CD4-positive, alpha-beta T cell treated with Interleukin-12 subunit alpha and Interleukin-12 subunit beta, for 1 hour (primary cell): ENCODE data around the gene DNM1.
"Not testable (repeated sequence)": the region's sequence is repeated elsewhere in the genome, so short reads cannot be mapped to it uniquely, and the experiment has no call there.

ENCODE experiments used
- DNase-seq: peaks from one replicate; pipeline ENCODE4 v3.0.0-alpha.2; 2020

DNM1 gene

DNA sequence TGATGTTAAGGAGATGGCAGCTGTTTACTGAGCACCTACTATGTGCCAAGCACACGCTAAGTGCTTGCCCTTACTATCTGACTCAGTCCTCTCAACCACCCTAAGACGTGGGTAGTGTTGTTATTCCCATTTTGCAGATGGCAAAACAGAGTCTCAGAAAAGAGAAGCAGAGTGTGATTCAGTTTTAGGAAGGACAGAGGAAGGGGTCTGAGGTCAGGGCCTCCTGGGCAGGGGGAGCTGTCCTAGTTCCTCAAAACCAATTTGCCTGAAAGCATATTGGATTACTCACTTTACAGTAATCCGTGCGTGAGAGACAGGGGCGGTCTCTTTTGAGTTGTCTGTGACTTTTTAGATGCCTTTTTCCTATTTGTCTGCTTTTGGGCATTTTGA, 23.2 kb downstream of the DNM1 start:
- DNase-seq, result no peak

DNA sequence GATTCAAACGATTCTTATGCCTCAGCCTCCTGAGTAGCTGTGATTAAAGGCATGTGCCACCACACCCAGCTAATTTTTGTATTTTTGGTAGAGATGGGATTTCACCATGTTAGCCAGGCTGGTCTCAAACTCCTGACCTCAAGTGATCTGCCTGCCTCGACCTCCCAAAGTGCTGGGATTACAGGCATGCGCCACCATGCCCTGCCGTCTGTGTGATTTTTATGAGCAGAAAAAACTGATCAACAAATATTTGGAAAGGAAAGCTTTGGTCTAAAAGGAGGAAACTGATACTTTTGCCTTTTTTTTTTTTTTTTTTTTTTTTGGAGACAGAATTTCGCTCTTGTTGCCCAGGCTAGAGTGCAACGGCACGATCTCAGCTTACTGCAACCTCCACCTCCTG, 27.7 kb downstream of the DNM1 start:
- DNase-seq, result not testable (repeated sequence)

DNA sequence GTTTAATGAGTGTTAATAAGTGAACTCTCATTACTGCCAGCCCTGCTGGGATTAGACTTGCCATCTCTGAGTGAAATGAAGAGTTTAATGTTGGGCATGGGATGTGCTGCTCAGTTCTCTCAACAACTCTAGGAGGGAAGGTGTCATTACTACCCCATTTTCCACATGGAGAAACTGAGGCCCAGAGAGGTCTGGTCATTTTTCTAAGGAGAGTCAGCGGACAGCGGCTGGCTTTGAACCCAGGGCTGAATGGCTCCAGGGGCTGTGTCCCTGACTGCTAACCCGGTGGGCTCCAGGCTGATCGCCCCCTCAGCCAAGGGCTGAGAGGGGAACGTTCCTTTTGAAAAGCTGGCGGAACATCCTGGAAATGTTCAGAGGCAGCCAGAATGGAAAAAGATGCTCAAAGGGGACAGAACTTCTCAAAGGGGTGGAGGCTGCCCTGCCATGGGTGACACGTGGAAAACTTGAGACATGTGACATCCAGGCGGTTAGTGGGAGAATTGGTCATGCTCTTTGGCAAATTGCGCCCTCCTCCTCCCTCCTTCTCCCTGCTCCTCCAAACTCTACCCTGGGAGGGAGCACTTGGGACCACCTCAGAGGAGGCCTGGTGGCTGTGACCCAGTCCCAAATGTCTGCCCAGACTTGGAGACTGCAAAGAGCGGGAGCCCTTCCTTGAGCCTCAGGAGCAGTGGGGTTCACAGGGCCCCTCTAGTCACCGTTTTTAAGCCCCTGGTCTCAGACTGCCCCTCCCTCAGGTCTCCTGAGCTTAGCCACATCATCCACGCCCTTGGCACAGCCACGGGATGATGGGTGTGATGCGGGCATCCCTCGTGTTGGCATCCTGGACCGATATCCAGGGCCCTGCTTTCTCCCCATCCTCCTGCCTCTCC, 28.7 kb downstream of the DNM1 start:
- no peak for DNase-seq

DNA sequence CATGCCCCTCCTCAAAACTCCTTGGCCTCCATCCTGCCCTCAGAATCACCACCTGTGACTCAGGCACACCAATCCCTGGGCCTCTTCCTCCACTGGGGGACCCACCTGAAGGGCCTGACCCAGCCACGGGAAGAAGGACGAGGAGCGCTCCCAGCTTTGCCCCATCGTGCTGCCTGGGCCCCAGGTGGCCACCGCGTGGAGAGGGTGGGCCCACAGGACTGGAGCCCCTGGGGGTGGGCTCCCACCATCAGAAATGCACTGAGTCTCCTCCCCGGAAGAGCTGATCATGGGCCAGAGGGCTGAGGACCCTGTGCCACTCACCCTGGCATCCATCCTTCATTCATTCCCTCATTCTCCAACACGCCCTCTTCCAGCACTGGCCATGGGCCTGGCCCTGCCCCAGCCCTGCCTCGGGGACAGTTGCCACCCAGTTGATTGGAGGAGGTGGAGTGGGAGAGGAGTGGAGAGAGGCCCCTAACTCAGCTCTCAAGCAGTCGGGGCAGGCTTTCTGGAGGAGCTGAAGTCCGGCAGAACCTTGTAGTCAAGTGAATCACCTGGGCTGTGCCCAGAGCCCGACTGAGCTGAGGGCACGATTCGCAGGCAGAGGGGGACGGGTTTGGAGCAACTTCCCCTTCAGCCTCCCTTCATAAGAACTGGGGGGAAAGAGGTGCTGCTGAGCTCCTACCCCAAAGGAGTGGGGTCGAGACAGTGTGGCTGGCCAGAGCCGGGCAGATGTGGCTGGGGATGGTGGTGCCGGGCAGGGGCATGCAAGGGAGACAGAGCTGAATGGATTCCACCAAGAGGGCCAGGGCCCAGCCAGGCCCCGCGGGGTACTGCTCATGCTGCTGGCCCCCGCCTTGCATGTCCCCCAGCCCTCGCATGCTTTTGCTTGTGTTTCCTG, 29.6 kb downstream of the DNM1 start:
- DNase-seq, result no peak

GRCh38 chr9:128233817-128234406, 30.7 kb downstream of the DNM1 start:
- no peak for DNase-seq

DNA sequence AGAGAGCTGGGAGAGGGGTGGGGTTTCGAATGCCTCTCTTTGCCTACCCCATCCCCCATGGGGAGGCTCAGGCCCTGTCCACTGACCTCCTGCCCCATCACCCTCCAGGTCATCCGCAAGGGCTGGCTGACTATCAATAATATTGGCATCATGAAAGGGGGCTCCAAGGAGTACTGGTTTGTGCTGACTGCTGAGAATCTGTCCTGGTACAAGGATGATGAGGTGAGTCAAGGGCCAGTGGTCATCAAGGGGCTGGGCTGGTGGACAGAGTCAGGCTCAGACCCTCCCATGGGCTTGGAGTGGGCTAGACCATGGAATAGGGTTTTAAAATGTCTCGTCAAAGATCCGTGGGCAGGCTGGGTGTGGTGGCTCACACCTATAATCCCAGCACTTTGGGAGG, 38.9 kb downstream of the DNM1 start:
- DNase-seq, result no peak

DNA sequence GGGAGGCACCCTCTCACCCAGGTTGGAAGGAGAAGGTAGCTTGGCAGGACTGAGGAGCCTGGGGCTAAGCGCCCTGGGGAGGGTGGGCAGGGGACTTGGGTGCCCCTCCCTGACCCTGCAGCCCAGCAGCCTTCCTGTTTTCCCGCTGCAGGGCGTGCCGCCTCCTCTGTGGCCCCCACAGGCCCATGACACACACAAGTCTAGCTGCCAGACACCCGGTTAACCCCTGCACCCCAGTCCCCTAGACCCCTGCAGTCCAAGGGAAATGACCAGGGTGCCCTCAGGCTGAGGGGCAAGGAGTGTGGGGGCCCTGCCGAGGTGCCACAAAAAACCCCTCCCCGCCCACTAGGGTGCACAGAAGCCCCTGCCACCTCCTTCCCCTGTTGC, 39.6 kb downstream of the DNM1 start:
- no peak for DNase-seq

- DNase-seq, result no peak
Observed at GRCh38 chr9:128243215-128244018, 40.2 kb downstream of the DNM1 start.

DNA sequence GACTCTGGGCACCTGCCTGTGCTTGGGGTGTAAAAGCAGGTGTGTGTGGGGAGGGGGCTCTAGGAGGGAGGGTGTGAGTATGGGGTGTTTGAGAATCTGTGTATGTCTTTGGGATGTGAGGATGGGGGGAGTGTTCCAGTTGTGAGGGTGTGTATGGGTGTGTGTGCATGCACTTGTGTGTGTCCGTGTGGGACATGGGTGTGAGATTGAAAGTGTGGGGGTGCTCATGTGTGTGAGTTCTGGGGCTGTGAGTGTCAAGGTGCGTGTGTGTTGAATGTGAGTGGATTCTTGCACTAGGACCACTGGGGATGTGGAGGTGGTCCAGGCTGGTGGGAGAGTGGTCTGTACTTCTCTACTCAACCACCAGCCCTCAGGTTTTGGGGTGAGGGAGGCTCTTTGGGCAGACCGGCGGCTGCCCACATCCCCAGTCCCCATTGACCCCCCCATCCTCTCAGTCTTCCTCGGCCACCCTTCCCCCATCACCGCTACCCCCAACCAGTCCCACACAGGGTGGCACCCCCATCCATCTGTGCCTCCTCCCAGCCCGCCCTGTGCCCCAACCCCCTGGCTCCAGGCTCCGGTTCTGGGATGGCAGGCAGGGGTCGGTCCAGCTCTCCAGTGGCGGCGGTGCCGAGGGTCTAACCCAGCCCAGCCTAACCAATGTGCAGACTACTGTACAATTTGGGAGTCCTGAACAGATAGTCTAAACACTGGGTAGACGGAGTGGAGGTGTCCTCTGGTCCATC, 41.1 kb downstream of the DNM1 start:
- no peak for DNase-seq

GRCh38 chr9:128244837-128245231, 41.7 kb downstream of the DNM1 start:
- DNase-seq, result no peak

- DNase-seq, result no peak
Observed at GRCh38 chr9:128245421-128246151, 42.4 kb downstream of the DNM1 start.

- DNase-seq, result no peak
Observed at GRCh38 chr9:128246471-128246870, 43.3 kb downstream of the DNM1 start.

DNA sequence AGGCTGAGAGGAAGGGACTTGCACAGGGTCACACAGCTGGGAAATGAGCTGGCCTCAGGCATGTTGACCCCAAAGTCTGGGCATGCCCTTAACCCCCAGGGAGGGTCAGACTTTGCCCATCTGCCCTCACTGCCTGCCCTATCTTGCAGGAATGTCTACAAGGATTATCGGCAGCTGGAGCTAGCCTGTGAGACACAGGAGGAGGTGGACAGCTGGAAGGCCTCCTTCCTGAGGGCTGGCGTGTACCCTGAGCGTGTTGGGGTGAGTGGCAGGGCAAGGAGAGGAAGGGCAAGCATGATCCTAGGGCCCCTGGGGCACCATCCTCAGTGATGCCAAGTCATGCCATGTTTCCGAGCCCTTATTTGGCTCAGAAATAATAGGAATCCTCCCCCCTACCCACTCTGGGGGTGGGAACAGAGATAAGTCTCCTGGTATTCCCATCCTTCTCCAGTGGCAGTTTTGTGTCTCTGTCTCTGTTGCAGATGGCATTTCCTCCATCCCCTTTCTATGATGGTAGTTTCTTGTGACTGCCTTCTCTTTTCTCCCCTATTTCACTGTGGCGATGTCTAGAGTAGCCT, 44.1 kb downstream of the DNM1 start:
- no peak for DNase-seq

DNA sequence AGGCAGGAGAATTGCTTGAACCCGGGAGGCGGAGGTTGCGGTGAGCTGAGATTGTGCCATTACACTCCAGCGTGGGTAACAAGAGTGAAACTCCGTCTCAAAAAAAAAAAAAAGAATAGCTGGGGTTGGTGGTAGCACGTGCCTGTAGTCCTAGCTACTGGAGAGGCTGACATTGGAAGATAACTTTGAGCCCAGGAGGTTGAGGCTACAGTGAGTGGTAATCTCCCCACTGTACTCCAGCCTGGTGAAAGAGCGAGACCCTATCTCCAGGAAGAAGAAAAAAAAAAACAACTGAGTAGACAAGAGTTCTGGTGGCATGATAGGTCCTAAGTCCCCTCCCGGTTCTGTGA, 46.4 kb downstream of the DNM1 start:
- no peak for DNase-seq

- peak; percentile 98 for DNase-seq
Observed at GRCh38 chr9:128249908-128250838, 47.0 kb downstream of the DNM1 start.

- no peak for DNase-seq
Observed at GRCh38 chr9:128250839-128251731, 47.9 kb downstream of the DNM1 start.

GRCh38 chr9:128251732-128252100, 48.5 kb downstream of the DNM1 start:
- no peak for DNase-seq

GRCh38 chr9:128252317-128253139, 49.3 kb downstream of the DNM1 start:
- no peak for DNase-seq
